IMR-90 (cell line): Measurements from ENCODE around the gene OXCT2. TPM values are rescaled to one million over a fixed set of nuclear protein-coding genes. Genes with fewer than 3 reads are reported as not detected.
"Not testable (repeated sequence)": the region's sequence is repeated elsewhere in the genome, so short reads cannot be mapped to it uniquely, and the experiment has no call there.

Source experiments
- ATAC-seq: fragments of 200-7000 bp; cut with Tn5 transposase; 2 replicates; pipeline ENCODE4 v1.9.1; 2020; ENCODE audit warnings: low read depth, mild to moderate bottlenecking, moderate library complexity
- BruUV-seq: library from RNA; stranded (reverse); fragments of 400-500 nt; replicated peaks from 2 replicates; lab custom pipeline; 2021; lab: Mats Ljungman, UMichigan
- CTCF ChIA-PET: fragments of 300-600 bp; formaldehyde crosslinking; extraction: SDS; loops from one replicate; lab custom pipeline; 2021; ENCODE audit warnings: antibody characterized with exemption; lab: Yijun Ruan, JAX
- POLR2A ChIA-PET: fragments of 300-600 bp; sonication (Branson Sonifier 250); formaldehyde crosslinking; loops from one replicate; lab custom pipeline; 2022; ENCODE audit warnings: antibody characterized with exemption; ENCODE audit not compliant: unreplicated experiment; lab: Charles Lee
- DNase-seq: peaks from one replicate; pipeline ENCODE4 v3.0.0; 2013
- H2AFZ ChIP-seq: replicated peaks from 2 replicates; pipeline ENCODE3; 2013; ENCODE audit warnings: low read length, mild to moderate bottlenecking; ENCODE audit not compliant: poor library complexity
- H2AK5ac ChIP-seq: 2 replicates; pipeline ENCODE4 v1.6.1; 2013; ENCODE audit warnings: low read depth, low read length, inconsistent platforms
- H2AK9ac ChIP-seq: replicated peaks from 2 replicates; pipeline ENCODE3; 2013; ENCODE audit warnings: mild to moderate bottlenecking, low read depth, low read length, moderate library complexity; ENCODE audit not compliant: poor library complexity
- H2BK120ac ChIP-seq: 2 replicates; pipeline ENCODE4 v1.6.1; 2013; ENCODE audit warnings: low read depth, low read length, inconsistent platforms
- H2BK15ac ChIP-seq: 3 replicates; pipeline ENCODE4 v1.6.1; 2013; ENCODE audit warnings: low read depth, low read length, inconsistent platforms
- H2BK20ac ChIP-seq: 2 replicates; pipeline ENCODE4 v1.6.1; 2013; ENCODE audit warnings: low read depth, mild to moderate bottlenecking, inconsistent platforms, low read length, moderate library complexity
- H2BK5ac ChIP-seq: 2 replicates; pipeline ENCODE4 v1.6.1; 2013; ENCODE audit warnings: mild to moderate bottlenecking, low read depth, low read length, inconsistent platforms; ENCODE audit not compliant: poor library complexity, severe bottlenecking
- H3K14ac ChIP-seq: replicated peaks from 2 replicates; pipeline ENCODE4 v1.6.1; 2013; ENCODE audit warnings: low read depth, low read length, inconsistent platforms
- H3K18ac ChIP-seq: 2 replicates; pipeline ENCODE4 v1.6.1; 2013; ENCODE audit warnings: low read depth, low read length, control low read depth
- H3K23ac ChIP-seq: 2 replicates; pipeline ENCODE4 v1.6.1; 2013; ENCODE audit warnings: low read depth, low read length, inconsistent platforms
- H3K27ac ChIP-seq: 2 replicates; pipeline ENCODE4 v1.5.1; 2013; ENCODE audit warnings: mild to moderate bottlenecking, control low read depth, low read length; ENCODE audit not compliant: insufficient read depth
- H3K27me3 ChIP-seq: 2 replicates; pipeline ENCODE4 v1.6.1; 2013; ENCODE audit warnings: low read length; ENCODE audit not compliant: control insufficient read depth, insufficient read depth
- H3K36me3 ChIP-seq: 2 replicates; pipeline ENCODE4 v1.6.1; 2013; ENCODE audit warnings: low read length, mixed read lengths; ENCODE audit not compliant: control insufficient read depth, insufficient read depth
- H3K4ac ChIP-seq: 2 replicates; pipeline ENCODE4 v1.6.1; 2013; ENCODE audit warnings: low read depth, low read length, inconsistent platforms
- H3K4me1 ChIP-seq: 2 replicates; pipeline ENCODE4 v1.6.1; 2013; ENCODE audit warnings: low read length, mixed read lengths; ENCODE audit not compliant: control insufficient read depth, insufficient read depth
- H3K4me2 ChIP-seq: 2 replicates; pipeline ENCODE4 v1.6.1; 2013; ENCODE audit warnings: low read depth, mild to moderate bottlenecking, control low read depth, low read length, moderate library complexity
- H3K4me3 ChIP-seq: 2 replicates; pipeline ENCODE4 v1.5.1; 2013; ENCODE audit warnings: low read depth, mild to moderate bottlenecking, control low read depth, low read length, moderate library complexity; ENCODE audit not compliant: insufficient read depth
- H3K56ac ChIP-seq: 2 replicates; pipeline ENCODE4 v1.6.1; 2013; ENCODE audit warnings: low read length, inconsistent platforms; ENCODE audit not compliant: insufficient read depth; ENCODE audit errors: extremely low read depth
- H3K79me1 ChIP-seq, 2 experiments: 2 replicates each; pipeline ENCODE4 v1.6.1; 2013; ENCODE audit warnings: low read length in 2 of 2, inconsistent platforms in 1 of 2, low read depth in 1 of 2
- H3K9ac ChIP-seq: 2 replicates; pipeline ENCODE4 v1.6.1; 2013; ENCODE audit warnings: low read depth, low read length, control low read depth
- H3K9me1 ChIP-seq: 2 replicates; pipeline ENCODE4 v1.6.1; 2013; ENCODE audit warnings: low read length, inconsistent platforms; ENCODE audit not compliant: insufficient read depth
- H3K9me3 ChIP-seq: 2 replicates; pipeline ENCODE4 v1.6.1; 2013; ENCODE audit warnings: low read length; ENCODE audit not compliant: control insufficient read depth, insufficient read depth
- H4K20me1 ChIP-seq: 2 replicates; pipeline ENCODE4 v1.6.1; 2013; ENCODE audit warnings: low read length, inconsistent platforms; ENCODE audit not compliant: insufficient read depth
- H4K5ac ChIP-seq: 2 replicates; pipeline ENCODE4 v1.6.1; 2013; ENCODE audit warnings: mild to moderate bottlenecking, low read depth, low read length, control low read depth
- H4K8ac ChIP-seq, 2 experiments: 2 replicates each; pipeline ENCODE4 v1.6.1; 2013; ENCODE audit warnings: low read depth in 2 of 2, low read length in 2 of 2, control low read depth in 1 of 2, inconsistent platforms in 1 of 2
- H4K91ac ChIP-seq: 2 replicates; pipeline ENCODE4 v1.6.1; 2013; ENCODE audit warnings: low read depth, low read length, inconsistent platforms; ENCODE audit not compliant: insufficient read depth
- WGBS, 2 experiments: methylation state at CpG; one replicate each; pipeline versions ENCODE4 v1.1.5 to v1.1.7; 2013; ENCODE audit warnings: missing lambda C conversion rate in 2 of 2; ENCODE audit not compliant: insufficient read length in 1 of 2; ENCODE audit errors: extremely low coverage in 2 of 2; 5-methylcytosine and 5-hydroxymethylcytosine counted together
- dilution Hi-C: fragments of 300-500 bp; cut with HindIII; formaldehyde crosslinking; loops from one replicate; pipeline ENCODE4 v1.14.3; 2018; ENCODE audit warnings: low sequenced_read_pairs; ENCODE audit not compliant: unreplicated experiment
- in situ Hi-C: fragments of 300-500 bp; cut with MboI; formaldehyde crosslinking; loops from 3 replicates; pipeline ENCODE4 v1.14.3; 2019; ENCODE audit warnings: low sequenced_read_pairs, inconsistent platforms, mixed read lengths
- intact Hi-C: fragments of 100-400 bp; cut with micrococcal nuclease; formaldehyde crosslinking; loops from 2 replicates; pipeline ENCODE4 v1.10.0; 2022
- polyA plus RNA-seq, 3 experiments: library from polyadenylated mRNA; depleted of rRNA; stranded (reverse); fragments of >200 nt; gene quantifications; 2 replicates each; pipeline ENCODE4 v1.2.3, GENCODE V29; 2012; ENCODE audit warnings: low replicate concordance in 1 of 3
- total RNA-seq: library from RNA; depleted of rRNA; stranded (reverse); fragments of >200 nt; gene quantifications from 2 replicates; pipeline ENCODE4 v1.2.3, GENCODE V29; 2012

OXCT2 gene
- total and polyA plus RNA-seq, 2 of the 4 experiments (the other 2 are of a cell fraction): 0.18 to 0.22 TPM

DNA sequence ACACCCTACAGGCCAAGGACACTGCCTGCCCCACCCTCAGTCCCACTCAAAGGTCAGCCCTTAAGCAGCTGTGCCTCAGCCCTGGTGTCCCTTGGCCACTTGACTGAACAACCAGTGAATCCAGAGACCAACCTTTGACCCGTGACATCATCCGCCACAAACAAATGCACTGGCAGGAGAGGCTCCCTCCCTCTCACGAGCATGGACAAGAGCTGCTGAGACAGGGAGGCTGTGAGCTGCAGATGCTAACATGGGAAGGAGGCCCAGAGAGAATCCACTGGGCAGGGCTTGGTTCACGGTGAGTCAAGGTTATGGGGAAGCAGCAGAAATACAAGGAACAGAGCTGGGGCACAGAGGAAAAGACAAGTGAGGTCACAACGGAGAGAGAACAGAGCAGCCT, 4.7 kb downstream of the OXCT2 start:
- H3K9ac ChIP-seq: not testable (repeated sequence)

DNA sequence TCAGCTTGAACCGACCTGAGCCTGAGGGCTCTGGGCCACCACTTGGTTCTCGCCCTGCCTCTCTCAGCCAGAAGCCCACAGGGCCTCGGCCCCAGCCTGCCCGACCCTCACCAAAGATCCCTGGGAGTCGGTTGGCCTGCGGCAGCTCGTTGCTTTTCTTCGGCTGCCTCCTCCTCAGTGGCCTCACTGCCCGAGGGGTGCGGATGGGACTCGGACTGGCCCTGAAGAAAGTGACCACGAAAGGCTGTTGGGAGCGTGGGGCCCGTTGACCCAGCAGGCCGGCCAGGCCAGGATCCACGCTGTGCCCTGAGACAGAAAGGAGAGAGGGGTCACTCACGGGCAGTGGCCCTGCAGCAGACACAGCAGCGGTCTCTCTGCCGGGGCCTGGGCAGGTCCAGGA, 6.6 kb downstream of the OXCT2 start:
- DNase-seq, H2BK15ac ChIP-seq, H2AK5ac ChIP-seq, H3K36me3 ChIP-seq, H3K9me3 ChIP-seq, H3K23ac ChIP-seq, H4K8ac ChIP-seq, H4K91ac ChIP-seq, H2AK9ac ChIP-seq, H3K4me2 ChIP-seq, CTCF ChIA-PET, H3K79me1 ChIP-seq, H3K56ac ChIP-seq, H3K14ac ChIP-seq, in situ Hi-C loops, H3K4ac ChIP-seq, H2BK20ac ChIP-seq, H2AFZ ChIP-seq, dilution Hi-C loops, H3K9me1 ChIP-seq, POLR2A ChIA-PET, H4K5ac ChIP-seq, H3K4me1 ChIP-seq, H3K27me3 ChIP-seq, H3K27ac ChIP-seq, H3K18ac ChIP-seq, H2BK120ac ChIP-seq, ATAC-seq, H3K9ac ChIP-seq, H2BK5ac ChIP-seq, BruUV-seq, H4K20me1 ChIP-seq, H3K4me3 ChIP-seq: not testable (repeated sequence)
- no CpG with 5 or more reads among the region's 19 CpGs for WGBS, 2 experiments
- intact Hi-C loops: loop anchor here (5.0 kb wide), 1 partner anchor 242 kb away; no protein-coding TSS in a partner anchor

More for the DNA sequence above, 4.7 kb downstream of the OXCT2 start:
- POLR2A ChIA-PET, H3K56ac ChIP-seq, H3K36me3 ChIP-seq, H3K14ac ChIP-seq, BruUV-seq, H2AK5ac ChIP-seq, H3K18ac ChIP-seq, dilution Hi-C loops, H2BK5ac ChIP-seq, H4K8ac ChIP-seq, H3K27ac ChIP-seq, H4K5ac ChIP-seq, H4K91ac ChIP-seq, H3K27me3 ChIP-seq, H2AK9ac ChIP-seq, H3K4me2 ChIP-seq, CTCF ChIA-PET, H3K23ac ChIP-seq, H3K4me1 ChIP-seq, intact Hi-C loops, H3K4ac ChIP-seq, H2BK15ac ChIP-seq, H3K9me3 ChIP-seq, H3K79me1 ChIP-seq, H3K9me1 ChIP-seq, H3K4me3 ChIP-seq, DNase-seq, H2BK20ac ChIP-seq, in situ Hi-C loops, H4K20me1 ChIP-seq, H2BK120ac ChIP-seq, H2AFZ ChIP-seq: not testable (repeated sequence)
- ATAC-seq: peak; percentile 66
- no CpG with 5 or more reads among the region's 5 CpGs for WGBS, 2 experiments
